ENCODE measurements around the gene SLC9A9.

DNA sequence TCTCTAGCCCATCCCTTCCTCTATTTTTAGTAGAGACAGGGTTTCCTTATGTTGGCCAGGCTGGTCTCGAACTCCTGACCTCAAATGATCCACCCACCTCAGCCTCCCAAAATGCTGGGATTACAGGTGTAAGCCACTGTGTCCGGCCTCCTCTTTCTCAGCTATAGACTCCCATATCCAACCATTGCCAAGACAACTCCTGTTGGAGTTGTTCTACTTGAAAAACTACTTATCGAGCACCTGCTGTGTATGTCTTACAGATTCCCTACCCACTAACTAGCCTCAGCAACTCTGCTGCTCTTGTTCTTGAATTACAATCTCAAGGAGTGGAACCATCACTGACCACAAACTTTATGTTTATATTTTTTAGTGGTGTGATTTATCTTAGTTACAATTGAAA lies 186.6 kb downstream of the SLC9A9 start:
- TF ChIP-seq TGIF2 (CRISPR knock-in tag; IDR thresholded peaks at IDR 0.05), result no peak
- no peak for TF ChIP-seq ZNF79 (CRISPR knock-in tag; IDR thresholded peaks at IDR 0.05; ENCODE audit: low read depth)
- TF ChIP-seq SMC3 (conservative IDR thresholded peaks at IDR 0.05; ENCODE audit: insufficient read depth, low read depth, low read length), result no peak
- TF ChIP-seq CTCF (IDR thresholded peaks at IDR 0.05 in 2 of 3, conservative IDR thresholded peaks at IDR 0.05 in 1 of 3; ENCODE audit: insufficient read depth in 2 of 3, low read depth in 1 of 3, low read length in 3 of 3), result no peak
- TF ChIP-seq PCBP1 (IDR thresholded peaks at IDR 0.05; ENCODE audit: low read depth, low read length, poor library complexity, severe bottlenecking), result no peak
- TF ChIP-seq ATF3 (IDR thresholded peaks at IDR 0.05), result no peak
- TF ChIP-seq ATF3 (CRISPR knock-in tag; conservative IDR thresholded peaks at IDR 0.05), result no peak
- no peak for TF ChIP-seq CAMTA2 (CRISPR knock-in tag; conservative IDR thresholded peaks at IDR 0.05)
- TF ChIP-seq NCOR1 (IDR thresholded peaks at IDR 0.05), result no peak
- TF ChIP-seq E2F8 (IDR thresholded peaks at IDR 0.05; ENCODE audit: low read depth, partially characterized antibody), result no peak
- TF ChIP-seq CBX3 (IDR thresholded peaks at IDR 0.05; ENCODE audit: borderline replicate concordance in 1 of 2, low read length in 2 of 2), result no peak
- no peak for TF ChIP-seq ZNF274 (IDR thresholded peaks at IDR 0.05; ENCODE audit: borderline replicate concordance, low read depth, low read length)
